Spleen (tissue), 7 donors: ENCODE measurements around the gene SIAH2.

Experiments
- POLR2A ChIP-seq, 3 donors: fragments of 450-650 bp; IDR thresholded peaks; one replicate each; pipeline ENCODE4 v1.5.1; 2017; ENCODE audit warnings: antibody characterized with exemption in 3 of 3, mild to moderate bottlenecking in 1 of 3
- POLR2AphosphoS5 ChIP-seq, 3 donors: sonication (generic); formaldehyde crosslinking; IDR thresholded peaks; one replicate each; pipeline ENCODE4 v1.5.1; 2017; ENCODE audit warnings: antibody characterized with exemption in 3 of 3
- TF ChIP-seq, protein P1 (sequence below), 11 experiments: fragments of 200-600 bp in 7 of 11; fragments of 450-650 bp in 4 of 11; sonication (generic) in 4 of 11; IDR thresholded peaks in 8 of 11; conservative IDR thresholded peaks in 3 of 11; 1 replicate in 7 of 11; 2 replicates in 4 of 11; pipeline versions ENCODE4 v1.4.0 to v1.8.0; 2016 to 2021; ENCODE audit warnings: antibody characterized with exemption in 11 of 11, inconsistent platforms in 4 of 11, mild to moderate bottlenecking in 1 of 11
- donor health status: DM: no; HTN: no; CAD: no; lungs with moderate emphysema.
- donor health status: DM: no; HTN: no; CAD: no.
- donor health status: DM: no; HTN: no; CAD: no.

DNA sequence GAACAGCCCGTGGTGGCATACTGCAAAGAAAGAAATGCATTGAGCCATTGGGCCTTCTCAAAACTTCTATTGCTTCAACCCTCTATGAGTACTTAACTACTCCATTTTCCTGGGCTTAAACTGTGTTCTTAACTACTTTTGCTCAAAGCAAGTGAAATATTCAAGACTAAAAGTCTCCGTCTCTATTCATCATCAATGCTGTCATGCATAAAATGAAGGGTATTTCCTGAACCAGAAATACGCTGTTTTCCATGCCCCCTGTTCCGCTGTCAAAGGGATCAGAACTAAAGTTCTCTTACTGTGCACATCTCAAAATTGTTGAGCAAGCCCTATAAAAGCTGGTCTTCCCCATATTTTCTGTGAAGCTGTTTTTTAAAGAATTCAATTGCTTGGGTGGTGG, 20.3 kb downstream of the SIAH2 start:
- TF ChIP-seq, protein P1, sequence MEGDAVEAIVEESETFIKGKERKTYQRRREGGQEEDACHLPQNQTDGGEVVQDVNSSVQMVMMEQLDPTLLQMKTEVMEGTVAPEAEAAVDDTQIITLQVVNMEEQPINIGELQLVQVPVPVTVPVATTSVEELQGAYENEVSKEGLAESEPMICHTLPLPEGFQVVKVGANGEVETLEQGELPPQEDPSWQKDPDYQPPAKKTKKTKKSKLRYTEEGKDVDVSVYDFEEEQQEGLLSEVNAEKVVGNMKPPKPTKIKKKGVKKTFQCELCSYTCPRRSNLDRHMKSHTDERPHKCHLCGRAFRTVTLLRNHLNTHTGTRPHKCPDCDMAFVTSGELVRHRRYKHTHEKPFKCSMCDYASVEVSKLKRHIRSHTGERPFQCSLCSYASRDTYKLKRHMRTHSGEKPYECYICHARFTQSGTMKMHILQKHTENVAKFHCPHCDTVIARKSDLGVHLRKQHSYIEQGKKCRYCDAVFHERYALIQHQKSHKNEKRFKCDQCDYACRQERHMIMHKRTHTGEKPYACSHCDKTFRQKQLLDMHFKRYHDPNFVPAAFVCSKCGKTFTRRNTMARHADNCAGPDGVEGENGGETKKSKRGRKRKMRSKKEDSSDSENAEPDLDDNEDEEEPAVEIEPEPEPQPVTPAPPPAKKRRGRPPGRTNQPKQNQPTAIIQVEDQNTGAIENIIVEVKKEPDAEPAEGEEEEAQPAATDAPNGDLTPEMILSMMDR (IDR thresholded peaks at IDR 0.05 in 8 of 11, conservative IDR thresholded peaks at IDR 0.05 in 3 of 11): no peak
- no peak for TF ChIP-seq POLR2AphosphoS5 (IDR thresholded peaks at IDR 0.05)
- TF ChIP-seq POLR2A (IDR thresholded peaks at IDR 0.05): no peak
